NOMO-1 (cell line): Measurements from ENCODE around the gene GTF2F1.
"Not testable (repeated sequence)": the region's sequence is repeated elsewhere in the genome, so short reads cannot be mapped to it uniquely, and the experiment has no call there.

Experiments
- DNase-seq, 2 experiments: peaks; one replicate each; lab custom pipeline; 2025; ENCODE audit not compliant: unreplicated experiment in 2 of 2; lab: John Stamatoyannopoulos, UW

The GTF2F1 gene

GRCh38 chr19:6387372-6387771, 5.6 kb downstream of the GTF2F1 start:
- no peak for DNase-seq

GRCh38 chr19:6384381-6384780, 8.6 kb downstream of the GTF2F1 start:
- no peak for DNase-seq

- DNase-seq, result no peak
Observed at GRCh38 chr19:6383188-6383587, 9.8 kb downstream of the GTF2F1 start.

- no peak for DNase-seq
Observed at GRCh38 chr19:6381030-6381750, 11.8 kb downstream of the GTF2F1 start.

GRCh38 chr19:6379744-6380143, 13.2 kb downstream of the GTF2F1 start:
- no peak for DNase-seq

GRCh38 chr19:6378486-6378885, 14.5 kb downstream of the GTF2F1 start:
- no peak for DNase-seq

GRCh38 chr19:6378041-6378440, 14.9 kb downstream of the GTF2F1 start:
- no peak for DNase-seq

- DNase-seq, result no peak
Observed at GRCh38 chr19:6376512-6377190, 16.3 kb downstream of the GTF2F1 start.

- no peak for DNase-seq
Observed at GRCh38 chr19:6375411-6376010, 17.5 kb downstream of the GTF2F1 start, which contains the start of gene PSPN. Gene PSPN, minus strand, starts transcription at chr19:6375933. Its CDS starts 84 bp downstream, at chr19:6375849.

GRCh38 chr19:6374711-6375410, 18.1 kb downstream of the GTF2F1 start:
- DNase-seq, result no peak

- DNase-seq, result no peak
Observed at GRCh38 chr19:6374161-6374709, 18.7 kb downstream of the GTF2F1 start.

- DNase-seq, result peak in 1 of 2 experiments; percentile 30
Observed at GRCh38 chr19:6373813-6374108, 19.2 kb downstream of the GTF2F1 start.

GRCh38 chr19:6373096-6373812, 19.7 kb downstream of the GTF2F1 start:
- DNase-seq, result peak; percentile 96 to 97

- peak; percentile 99 to 100 for DNase-seq
Observed at GRCh38 chr19:6372594-6373095, 20.3 kb downstream of the GTF2F1 start, which contains the start of gene ALKBH7. Gene ALKBH7, plus strand, starts transcription at chr19:6372794. Its CDS starts 27 bp downstream, at chr19:6372821.

GRCh38 chr19:6364353-6364752, 28.6 kb downstream of the GTF2F1 start:
- no peak for DNase-seq

GRCh38 chr19:6362351-6362801, 30.6 kb downstream of the GTF2F1 start:
- DNase-seq, result no peak

- DNase-seq, result peak in 1 of 2 experiments; percentile 7
Observed at GRCh38 chr19:6362027-6362350, 31.0 kb downstream of the GTF2F1 start.

GRCh38 chr19:6360857-6361216, 32.1 kb downstream of the GTF2F1 start:
- DNase-seq, result not testable (repeated sequence)

GRCh38 chr19:6360445-6360844, 32.5 kb downstream of the GTF2F1 start:
- not testable (repeated sequence) for DNase-seq
